Iris pigment epithelial cell (primary cell): Measurements from ENCODE around the gene GK2.

Experiments used
- DNase-seq: peaks from one replicate; pipeline ENCODE4 v3.0.0-alpha.2; 2011; ENCODE audit warnings: low read depth

The GK2 gene

DNA sequence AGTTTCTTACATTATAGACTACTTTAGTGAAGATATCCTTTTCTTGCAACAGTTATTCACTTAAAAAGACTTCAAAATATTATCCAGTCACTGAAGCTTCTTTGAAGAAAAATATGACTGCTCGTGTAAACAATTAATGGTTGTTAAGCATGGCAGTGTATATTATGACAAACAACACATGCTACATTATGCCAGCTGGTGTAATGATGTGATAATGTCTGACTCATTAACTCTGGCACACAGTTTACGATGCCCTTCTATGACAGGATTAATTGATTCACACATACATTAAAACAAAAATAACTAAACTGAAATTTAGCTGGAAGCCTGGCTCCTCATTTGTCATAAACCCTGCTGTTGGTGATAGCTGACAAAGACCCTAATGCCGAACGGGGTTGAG is 22.4 kb downstream of the GK2 start:
- DNase-seq = no peak

- no peak for DNase-seq
These were observed 26.9 kb downstream of the GK2 start for GRCh38 chr4:79381161-79381560.

DNA sequence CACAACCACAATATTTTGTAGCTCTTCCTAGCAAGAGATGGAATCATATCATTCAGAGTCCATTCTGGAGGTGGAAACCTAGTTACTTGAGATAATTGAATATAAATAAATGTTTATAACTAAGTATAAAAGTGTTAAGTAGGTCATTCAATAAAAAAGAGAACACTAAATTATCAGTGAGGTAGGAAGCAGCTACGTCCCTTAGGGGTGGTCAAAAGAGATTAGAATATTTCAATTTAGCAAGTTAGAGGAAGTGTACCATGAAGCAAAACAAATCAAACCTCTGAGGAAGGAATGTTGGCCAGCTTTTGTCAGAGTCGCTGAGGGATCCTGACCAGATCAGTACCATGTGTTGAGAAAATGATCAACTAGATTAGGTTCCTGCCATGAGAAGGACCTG is 38.0 kb downstream of the GK2 start:
- no peak for DNase-seq

- no peak for DNase-seq
These were observed 40.9 kb downstream of the GK2 start for GRCh38 chr4:79367096-79367495.

DNA sequence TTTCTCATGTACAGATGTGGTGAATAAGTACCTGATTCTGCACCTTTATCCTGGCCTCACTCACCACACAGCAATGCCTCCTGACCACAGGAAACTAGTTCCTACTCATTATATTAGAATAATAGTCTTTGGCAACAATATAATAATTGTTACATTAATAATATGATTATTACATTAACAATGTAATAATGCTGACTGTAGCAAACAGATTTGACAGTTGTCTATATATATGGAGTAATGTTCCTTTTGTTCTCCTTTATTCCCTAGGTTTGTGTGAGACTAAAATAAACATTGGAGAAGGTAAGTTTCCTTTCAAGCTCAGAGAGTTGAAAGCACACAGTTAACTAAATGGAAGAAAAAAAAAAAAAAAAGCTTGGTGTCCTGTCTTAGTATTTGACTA is 41.6 kb downstream of the GK2 start:
- no peak for DNase-seq

GRCh38 chr4:79364061-79364460 is 44.0 kb downstream of the GK2 start:
- no peak for DNase-seq

DNA sequence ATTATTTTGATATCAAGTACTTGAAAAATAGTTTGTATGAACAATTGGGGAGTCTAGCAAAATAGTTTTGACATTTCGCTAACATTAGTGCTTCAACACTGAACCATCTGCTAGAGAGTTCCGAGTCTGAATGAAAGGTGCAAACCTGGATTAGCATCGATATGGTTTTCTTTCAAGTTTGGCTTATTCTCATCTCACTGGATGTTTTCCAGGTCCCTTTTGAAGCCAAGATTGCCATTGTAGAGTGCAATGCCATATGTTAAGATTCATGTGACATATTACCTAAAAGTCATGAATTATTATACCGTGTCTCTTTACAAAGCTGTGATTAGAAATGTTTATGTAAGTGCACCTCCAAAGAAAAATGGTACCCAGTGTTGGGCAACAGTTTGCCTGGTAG is 45.4 kb downstream of the GK2 start:
- DNase-seq = no peak

DNA sequence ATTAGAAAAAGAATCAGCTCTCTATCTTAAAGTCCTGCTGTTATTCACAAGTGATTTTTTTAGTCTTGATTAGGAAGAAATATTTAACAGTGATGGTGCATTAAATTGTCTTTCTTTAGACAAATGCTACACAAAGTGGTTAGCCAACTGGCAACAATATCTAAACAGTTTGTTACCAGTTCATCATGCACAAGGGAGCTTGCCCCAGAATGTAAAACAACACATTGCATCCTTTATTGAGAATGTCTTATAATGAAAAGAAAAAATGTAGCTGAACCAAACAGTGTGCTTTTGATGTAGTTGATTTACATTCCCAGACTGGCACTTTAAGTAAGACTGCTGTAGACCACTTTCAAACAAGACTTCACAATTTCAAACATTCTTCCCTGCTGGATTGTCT is 48.0 kb downstream of the GK2 start:
- DNase-seq = no peak

DNA sequence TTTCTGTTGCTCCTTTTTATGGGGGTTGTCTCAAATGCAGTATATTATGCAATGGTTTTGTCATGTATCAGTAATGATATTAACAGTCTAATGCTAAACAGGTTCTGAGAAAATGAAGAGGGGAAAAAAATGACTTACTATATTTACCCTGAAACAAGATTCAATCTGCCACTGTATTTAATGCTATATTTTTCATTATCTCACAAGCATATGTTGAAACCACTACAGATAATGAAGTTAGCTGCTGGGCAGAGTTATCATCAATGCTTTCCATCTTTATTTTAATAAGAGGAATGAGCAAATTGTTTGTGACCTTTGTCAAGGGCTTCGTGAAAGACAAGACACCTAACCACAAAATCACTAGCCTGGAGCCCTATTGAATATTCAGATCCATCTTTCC is 49.6 kb downstream of the GK2 start:
- no peak for DNase-seq

DNA sequence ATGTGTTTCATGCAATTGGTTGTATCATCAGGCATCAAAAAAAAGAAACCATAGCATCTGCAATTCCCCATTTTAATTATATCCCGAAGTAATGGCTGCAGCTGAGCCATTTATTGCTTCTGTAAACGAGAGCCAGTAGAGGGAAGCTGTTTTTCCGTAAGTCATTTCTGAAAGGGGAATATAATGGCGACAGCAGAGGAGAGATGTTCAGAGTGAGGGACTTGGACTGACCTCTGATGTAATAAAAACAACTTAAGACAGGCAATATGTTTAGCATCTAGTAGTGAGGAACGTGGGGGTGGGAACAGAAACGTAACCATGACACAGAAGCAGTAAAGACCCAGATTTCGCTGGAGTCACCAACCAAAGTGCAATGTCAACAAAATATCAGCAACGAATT is 50.7 kb downstream of the GK2 start:
- no peak for DNase-seq
